Upper lobe of left lung (tissue), 6 donors: ENCODE data around the gene GPC5. TPM values are rescaled to one million over a fixed set of nuclear protein-coding genes. Genes with fewer than 3 reads are reported as not detected.

Experiments
- ATAC-seq, 2 donors: fragments of 200-7000 bp; cut with Tn5 transposase; one replicate each; pipeline ENCODE4 v1.9.1; 2022; ENCODE audit warnings: mild to moderate bottlenecking in 2 of 2, moderate library complexity in 2 of 2; ENCODE audit not compliant: low FRiP score in 2 of 2
- DNase-seq, 2 donors: peaks; one replicate each; pipeline ENCODE4 v3.0.0-alpha.2; 2019 to 2020
- H3K27ac ChIP-seq, 4 donors: fragments of 200-600 bp; sonication (generic); one replicate each; pipeline ENCODE4 v1.5.1; 2016 to 2019
- H3K27me3 ChIP-seq, 4 donors: fragments of 200-600 bp; sonication (generic); one replicate each; pipeline ENCODE4 v1.5.1; 2017 to 2019
- H3K36me3 ChIP-seq, 4 donors: fragments of 200-600 bp; sonication (generic); one replicate each; pipeline ENCODE4 v1.5.1; 2016 to 2019
- H3K4me1 ChIP-seq, 4 donors: fragments of 200-600 bp; sonication (generic); one replicate each; pipeline ENCODE4 v1.5.1; 2018 to 2019
- H3K4me3 ChIP-seq, 4 donors: fragments of 200-600 bp; sonication (generic); one replicate each; pipeline ENCODE4 v1.5.1; 2017 to 2019; ENCODE audit warnings: mild to moderate bottlenecking in 2 of 4, moderate library complexity in 1 of 4
- H3K9me3 ChIP-seq, 4 donors: fragments of 200-600 bp; sonication (generic); one replicate each; pipeline ENCODE4 v1.5.1; 2018 to 2019
- CTCF ChIP-seq, 6 experiments: fragments of 450-650 bp in 4 of 6; fragments of 200-600 bp in 2 of 6; sonication (generic) in 2 of 6; IDR thresholded peaks; one replicate each; pipeline ENCODE4 v1.5.1; 2016 to 2019; ENCODE audit warnings: antibody characterized with exemption in 6 of 6
- EP300 ChIP-seq, 4 donors: sonication (generic); formaldehyde crosslinking; IDR thresholded peaks; one replicate each; pipeline ENCODE4 v1.5.1; 2017; ENCODE audit warnings: antibody characterized with exemption in 4 of 4, control low read depth in 2 of 4
- POLR2A ChIP-seq, 4 donors: fragments of 450-650 bp; IDR thresholded peaks; one replicate each; pipeline ENCODE4 v1.5.1; 2016 to 2017; ENCODE audit warnings: antibody characterized with exemption in 4 of 4, mild to moderate bottlenecking in 2 of 4
- POLR2AphosphoS5 ChIP-seq, 2 donors: sonication (generic); formaldehyde crosslinking; IDR thresholded peaks; one replicate each; pipeline ENCODE4 v1.5.1; 2017; ENCODE audit warnings: antibody characterized with exemption in 2 of 2
- WGBS, 2 donors: methylation state at CpG; one replicate each; pipeline ENCODE4 v1.1.5; 2017 to 2018; 5-methylcytosine and 5-hydroxymethylcytosine counted together
- small RNA-seq, 4 donors: library from RNA; depleted of rRNA; stranded (forward); fragments of <200 nt; gene quantifications; one replicate each; pipeline ENCODE3, GENCODE V24; 2016
- total RNA-seq, 6 donors: library from RNA; depleted of rRNA in 4 of 6; stranded (reverse); fragments of >200 nt in 4 of 6; gene quantifications; one replicate each; pipeline versions ENCODE4 v1.1.0 to v1.2.1, GENCODE V29; 2016 to 2021
- donor health status: DM: no; HTN: no; CAD: no; lungs with moderate emphysema.
- donor health status: DM: no; HTN: yes; CAD: no; lungs with severe emphysema.

GPC5 gene
- total RNA-seq, 6 donors from 2014 or later = 7.6 to 51.4 (median 12.8) TPM

DNA sequence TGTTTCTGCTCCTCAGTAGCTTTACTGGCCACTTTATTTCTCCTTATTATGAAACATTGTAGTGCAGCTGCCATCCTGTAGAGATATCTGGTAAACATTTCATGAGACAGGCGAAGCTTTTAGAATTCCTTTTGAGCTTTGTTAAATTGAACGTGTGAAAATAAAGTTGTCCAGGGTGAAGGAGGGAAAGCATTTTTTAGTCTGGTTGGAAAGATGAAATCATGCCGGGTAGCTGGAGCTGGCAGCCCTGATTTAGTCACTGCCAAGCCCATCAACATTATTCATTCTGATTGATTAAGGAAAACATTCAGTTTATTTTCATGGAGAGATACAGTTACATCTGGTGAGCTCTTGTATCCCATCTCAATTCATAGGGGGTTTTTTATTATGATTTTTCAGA, 1502.0 kb downstream of the GPC5 start:
- Histone ChIP-seq H3K4me3 (no peak overlapping the region), H3K27me3 (no peaks in the 10 kb centered on the region), H3K4me1 (no peaks in the 10 kb centered on the region), H3K27ac (no peak overlapping the region), H3K36me3 (no peaks in the 10 kb centered on the region), H3K9me3 (peaks cover 0 to 4% (median 0%) of the 10 kb centered on the region in 4 donors)
- ATAC-seq = no peak
- TF ChIP-seq EP300 (IDR thresholded peaks at IDR 0.05) (no peak), CTCF (IDR thresholded peaks at IDR 0.05) (no peak), POLR2AphosphoS5 (IDR thresholded peaks at IDR 0.05) (no peak), POLR2A (IDR thresholded peaks at IDR 0.05) (no peak)
- DNase-seq = no peak
- 48 to 70% methylated on average over 3 of the region's 3 CpGs for WGBS, 2 donors

DNA sequence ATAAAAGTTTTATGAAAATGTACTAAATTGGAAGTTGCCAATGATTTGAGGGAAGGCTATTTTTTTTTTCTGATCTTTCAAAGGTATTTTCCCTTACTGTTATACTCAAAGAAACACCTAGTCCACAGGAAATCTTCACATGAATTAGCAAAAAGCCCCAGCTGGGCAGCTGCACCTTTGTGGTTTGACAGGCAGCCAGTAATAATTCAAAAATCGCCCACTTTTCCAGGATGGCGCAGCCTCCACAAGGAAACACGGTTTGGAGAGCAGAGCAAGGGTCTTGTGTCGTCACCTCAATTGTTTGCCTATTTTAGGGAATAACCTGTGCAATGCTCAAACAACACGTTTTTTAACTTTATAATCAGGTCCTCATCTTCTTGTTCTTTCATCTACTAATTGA, 1503.3 kb downstream of the GPC5 start:
- ATAC-seq = no peak
- Histone ChIP-seq H3K36me3 (no peaks in the 10 kb centered on the region), H3K9me3 (peaks cover 0 to 4% (median 0%) of the 10 kb centered on the region in 4 donors), H3K4me3 (no peak overlapping the region), H3K4me1 (no peaks in the 10 kb centered on the region), H3K27ac (no peak overlapping the region), H3K27me3 (no peaks in the 10 kb centered on the region)
- WGBS, 2 donors = 42 to 43% methylated on average over 5 of the region's 5 CpGs
- DNase-seq = no peak
- TF ChIP-seq POLR2AphosphoS5 (IDR thresholded peaks at IDR 0.05) (no peak), CTCF (IDR thresholded peaks at IDR 0.05) (no peak), EP300 (IDR thresholded peaks at IDR 0.05) (no peak), POLR2A (IDR thresholded peaks at IDR 0.05) (no peak)

DNA sequence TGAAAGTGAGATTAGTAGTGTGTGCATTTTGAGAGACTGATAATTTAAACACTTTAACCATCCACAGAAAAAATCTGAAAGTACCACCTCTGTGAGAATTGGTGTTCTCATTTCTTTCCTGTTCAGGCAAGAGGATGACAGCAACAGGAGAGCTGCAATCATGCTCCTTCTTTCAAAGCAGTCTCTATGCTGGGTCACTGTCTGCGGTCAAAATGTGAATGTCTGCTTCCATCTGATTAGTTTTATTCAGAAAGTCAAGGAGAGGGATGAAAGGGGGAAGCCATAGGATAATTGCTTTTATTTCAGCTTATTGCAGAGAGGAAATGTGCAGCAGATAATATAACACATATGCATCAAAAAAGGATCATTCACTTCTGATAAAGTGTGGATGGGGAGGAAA, 1514.2 kb downstream of the GPC5 start:
- 83 to 93% methylated on average over 1 of the region's 1 CpG for WGBS, 2 donors

DNA sequence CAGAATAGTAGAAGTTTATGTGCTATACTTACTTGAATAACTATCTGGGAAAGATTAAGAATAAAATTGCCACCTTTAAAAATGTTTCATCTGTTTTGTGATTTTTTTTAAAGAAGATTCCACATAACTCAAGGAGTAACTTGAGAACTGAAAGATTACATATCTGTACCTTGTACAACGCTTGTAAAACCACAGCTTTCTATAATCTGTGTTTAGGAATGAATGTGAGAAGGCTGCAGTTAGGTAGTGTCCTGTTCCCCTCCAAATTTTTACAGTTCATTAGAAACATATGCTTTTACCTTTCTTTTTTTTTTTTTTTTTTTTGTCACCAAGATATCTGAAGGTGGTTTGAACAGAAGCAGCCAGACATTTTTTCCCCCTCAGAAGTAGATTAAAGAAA, 1515.4 kb downstream of the GPC5 start:
- Histone ChIP-seq H3K4me3 (no peak overlapping the region), H3K27ac (no peak overlapping the region), H3K27me3 (no peaks in the 10 kb centered on the region), H3K4me1 (no peaks in the 10 kb centered on the region), H3K36me3 (no peaks in the 10 kb centered on the region), H3K9me3 (no peaks in the 10 kb centered on the region)
- no peak for DNase-seq
- ATAC-seq = no peak
- 72 to 80% methylated on average over 1 of the region's 1 CpG for WGBS, 2 donors
- TF ChIP-seq CTCF (IDR thresholded peaks at IDR 0.05) = no peak
- no peak for TF ChIP-seq EP300 (IDR thresholded peaks at IDR 0.05)
- no peak for TF ChIP-seq POLR2AphosphoS5 (IDR thresholded peaks at IDR 0.05)
- TF ChIP-seq POLR2A (IDR thresholded peaks at IDR 0.05) = no peak

More for the DNA sequence above, 1514.2 kb downstream of the GPC5 start:
- H3K27ac ChIP-seq = no peak overlapping the region
- no peak overlapping the region for H3K4me3 ChIP-seq
- ATAC-seq = no peak
- H3K36me3 ChIP-seq = no peaks in the 10 kb centered on the region
- no peaks in the 10 kb centered on the region for H3K9me3 ChIP-seq
- no peak for DNase-seq
- no peaks in the 10 kb centered on the region for H3K4me1 ChIP-seq
- H3K27me3 ChIP-seq = no peaks in the 10 kb centered on the region
- no peak for TF ChIP-seq EP300 (IDR thresholded peaks at IDR 0.05)
- no peak for TF ChIP-seq POLR2A (IDR thresholded peaks at IDR 0.05)
- no peak for TF ChIP-seq CTCF (IDR thresholded peaks at IDR 0.05)
- TF ChIP-seq POLR2AphosphoS5 (IDR thresholded peaks at IDR 0.05) = no peak

Small RNA genes lying within 50 kb of the gene (small RNA-seq; reads per million reads assigned to genes)
- gene AL356737.1 (0 reads per million in 4 donors), gene FABP5P4 (0 reads per million in 4 donors), gene MIR548AS (0 reads per million in 4 donors), gene RNU4ATAC3P (0 reads per million in 4 donors)

Other genes starting within 250 kb of the GPC5 start
- gene MIR17HG, start 50.9 kb upstream of the GPC5 start, total RNA-seq = 1 to 10 TPM in 5 of 6 donors, not detected in 1; 3.1 to 4.5 (median 4.2) TPM